ENCODE data around the gene FTCD.
"Not testable (repeated sequence)": the region's sequence is repeated elsewhere in the genome, so short reads cannot be mapped to it uniquely, and the experiment has no call there.

Gene FTCD

DNA sequence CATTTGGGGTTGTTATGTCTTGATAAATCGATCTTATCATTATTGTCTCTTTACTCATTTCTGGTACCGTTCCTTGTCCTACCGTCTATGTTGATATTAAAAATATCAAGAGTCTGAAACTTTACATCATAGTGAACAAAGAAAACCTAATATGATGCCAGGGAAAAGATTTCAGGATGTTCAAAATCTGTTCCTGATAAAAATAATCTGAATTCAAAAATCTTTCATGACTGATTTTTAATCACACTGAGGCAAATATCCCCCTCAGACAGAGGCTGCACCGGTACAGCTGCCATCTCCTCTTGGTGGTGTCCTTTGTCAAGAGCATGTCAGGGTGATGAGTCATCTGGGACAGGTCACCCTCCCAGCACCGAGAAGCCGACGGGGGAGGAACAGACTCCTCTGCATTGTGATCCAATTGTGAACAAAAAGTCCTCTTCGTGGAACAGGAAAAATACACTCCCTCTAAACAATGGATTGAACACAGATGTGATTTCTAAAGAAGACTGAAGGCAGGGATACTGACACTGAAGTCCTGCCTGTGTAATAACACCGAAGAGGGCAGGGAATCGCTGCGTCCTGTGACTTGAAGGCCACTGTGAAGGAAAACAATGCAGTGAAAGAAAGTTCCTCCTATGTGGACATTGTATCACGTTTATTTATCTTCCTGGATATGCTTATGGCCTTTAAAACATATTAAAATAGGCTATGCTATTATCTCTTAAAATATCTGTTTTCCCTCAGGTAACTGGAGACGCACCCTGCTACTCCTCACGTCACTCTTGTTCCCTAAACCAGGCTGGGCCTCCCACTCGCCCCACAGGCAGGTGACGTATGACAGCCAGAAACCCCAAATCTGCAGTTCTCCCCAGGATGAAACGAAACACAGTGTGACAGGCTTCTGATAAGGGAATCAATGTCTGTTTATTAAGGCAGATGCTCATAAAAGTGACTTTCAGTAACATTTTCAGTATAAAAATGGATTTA lies 33.1 kb upstream of the FTCD start:
- no peak for DNase-seq (ENCODE audit: low read depth)

DNA sequence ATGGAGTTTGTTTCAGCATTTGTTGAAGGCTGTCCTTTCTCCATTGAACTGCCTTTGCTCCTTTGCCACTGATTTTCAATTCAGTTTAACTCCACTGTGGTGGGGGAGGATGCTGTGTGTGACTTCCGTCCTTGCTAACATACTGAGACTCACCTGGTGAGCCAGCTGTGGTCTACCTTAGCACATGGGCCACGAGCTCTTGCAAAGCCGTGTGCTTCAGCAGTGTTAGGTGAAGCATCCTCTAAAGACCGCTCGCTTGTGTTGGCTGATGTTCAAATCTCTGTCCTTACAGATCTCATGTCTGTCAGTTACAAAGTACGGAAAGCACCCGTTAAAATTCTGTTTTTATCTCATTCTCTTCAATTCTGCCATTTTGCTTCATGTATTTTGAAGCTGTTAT lies 32.4 kb upstream of the FTCD start:
- no peak for DNase-seq (ENCODE audit: low read depth)

DNA sequence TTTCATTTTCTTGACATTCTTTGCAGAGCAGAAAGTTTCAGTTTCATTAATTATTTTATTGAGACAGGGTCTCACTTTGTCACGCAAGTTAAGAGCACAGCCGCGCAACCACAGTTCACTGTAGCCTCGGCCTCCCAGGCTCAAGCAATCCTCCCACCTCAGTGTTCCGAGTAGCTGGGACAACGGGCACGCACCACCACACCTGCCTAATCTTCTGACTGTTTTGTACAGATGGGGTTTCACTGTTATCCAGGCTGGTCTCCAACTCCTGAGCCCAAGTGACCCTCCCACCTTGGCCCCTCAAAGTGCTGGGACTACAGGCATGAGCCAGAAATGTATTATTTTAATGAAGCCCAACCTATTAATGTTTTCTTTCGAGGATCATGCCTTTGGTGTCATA lies 31.9 kb upstream of the FTCD start:
- DNase-seq (ENCODE audit: low read depth): no peak

- DNase-seq (ENCODE audit: low read depth): no peak
Observed at GRCh38 chr21:46185716-46186115, 30.3 kb upstream of the FTCD start.

DNA sequence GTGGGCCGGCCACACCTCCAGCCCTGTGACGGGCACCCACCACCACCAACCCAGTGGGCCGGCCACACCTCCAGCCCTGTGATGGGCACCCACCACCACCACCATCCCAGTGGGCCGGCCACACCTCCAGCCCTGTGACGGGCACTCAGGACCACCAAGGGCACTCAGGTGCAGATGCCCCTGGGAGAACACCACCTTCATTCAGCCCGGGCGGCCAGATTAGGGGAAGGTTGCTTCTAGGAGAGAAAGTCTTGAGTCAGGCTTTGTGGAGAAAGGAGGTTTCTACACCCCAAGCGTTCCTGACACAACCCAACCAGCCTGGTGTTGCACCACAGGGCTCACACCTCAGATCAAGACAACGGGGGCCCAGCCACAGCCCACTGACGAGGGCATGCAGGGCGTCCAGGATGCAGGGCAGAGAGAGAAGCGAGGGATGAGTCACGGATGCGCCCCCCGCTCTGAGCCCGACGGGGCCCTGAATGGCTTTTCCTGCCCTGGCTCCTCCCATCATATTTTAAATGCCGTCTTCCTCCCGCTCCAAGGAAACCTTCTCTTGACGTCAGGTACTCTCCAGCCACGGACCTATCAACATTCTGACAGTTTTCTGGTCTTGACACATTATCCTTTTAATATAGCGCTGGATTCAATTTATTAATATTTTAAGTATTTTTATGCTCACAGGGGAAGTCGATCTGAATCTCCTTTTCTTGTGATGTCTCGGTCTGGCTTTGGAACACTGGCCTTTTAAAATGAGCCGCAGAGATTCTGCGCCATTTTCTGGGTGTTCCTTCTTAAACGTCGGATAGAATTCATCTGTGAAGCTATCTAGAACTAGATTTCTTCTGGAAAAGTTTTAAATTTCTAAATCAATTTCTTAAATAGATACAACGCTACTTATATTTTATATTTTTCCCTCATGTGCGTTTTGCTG lies 29.5 kb upstream of the FTCD start:
- DNase-seq (ENCODE audit: low read depth): peak; percentile 52

DNA sequence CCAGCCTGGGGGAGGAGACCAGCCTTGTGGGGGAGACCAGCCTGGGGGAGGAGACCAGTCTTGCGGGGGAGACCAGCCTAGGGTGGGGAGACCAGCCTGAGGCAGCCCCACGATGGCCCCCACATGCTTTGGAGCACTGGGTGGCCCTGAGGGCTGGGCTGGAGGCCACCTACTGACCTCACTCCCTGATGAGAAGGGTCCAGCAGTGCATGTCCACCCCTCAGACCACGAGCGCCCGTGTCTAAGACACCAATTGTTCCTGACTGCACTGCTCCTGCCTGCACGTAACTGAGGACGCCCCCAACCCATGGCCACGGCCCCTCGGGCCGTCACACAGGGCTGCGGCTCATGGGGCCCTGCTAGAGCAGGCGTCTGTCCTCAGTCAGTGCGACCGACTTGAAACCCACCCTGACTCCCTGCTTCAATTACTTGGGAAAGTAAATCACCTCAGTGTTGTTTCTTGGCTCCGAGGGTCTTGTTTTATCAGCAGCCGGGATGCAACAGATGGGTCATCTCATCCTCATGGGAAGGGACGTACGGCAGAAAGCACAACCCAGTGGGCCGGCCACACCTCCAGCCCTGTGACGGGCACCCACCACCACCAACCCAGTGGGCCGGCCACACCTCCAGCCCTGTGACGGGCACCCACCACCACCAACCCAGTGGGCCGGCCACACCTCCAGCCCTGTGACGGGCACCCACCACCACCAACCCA lies 28.7 kb upstream of the FTCD start, which contains the start of gene SPATC1L:
Gene SPATC1L, minus strand, starts transcription at position 550 of the 715 bp plus-strand sequence. CDS start 1,643 bp downstream, outside the sequence.
- peak; percentile 35 for DNase-seq (ENCODE audit: low read depth)

GRCh38 chr21:46183337-46183909 lies 28.0 kb upstream of the FTCD start:
- not testable (repeated sequence) for DNase-seq (ENCODE audit: low read depth)

DNA sequence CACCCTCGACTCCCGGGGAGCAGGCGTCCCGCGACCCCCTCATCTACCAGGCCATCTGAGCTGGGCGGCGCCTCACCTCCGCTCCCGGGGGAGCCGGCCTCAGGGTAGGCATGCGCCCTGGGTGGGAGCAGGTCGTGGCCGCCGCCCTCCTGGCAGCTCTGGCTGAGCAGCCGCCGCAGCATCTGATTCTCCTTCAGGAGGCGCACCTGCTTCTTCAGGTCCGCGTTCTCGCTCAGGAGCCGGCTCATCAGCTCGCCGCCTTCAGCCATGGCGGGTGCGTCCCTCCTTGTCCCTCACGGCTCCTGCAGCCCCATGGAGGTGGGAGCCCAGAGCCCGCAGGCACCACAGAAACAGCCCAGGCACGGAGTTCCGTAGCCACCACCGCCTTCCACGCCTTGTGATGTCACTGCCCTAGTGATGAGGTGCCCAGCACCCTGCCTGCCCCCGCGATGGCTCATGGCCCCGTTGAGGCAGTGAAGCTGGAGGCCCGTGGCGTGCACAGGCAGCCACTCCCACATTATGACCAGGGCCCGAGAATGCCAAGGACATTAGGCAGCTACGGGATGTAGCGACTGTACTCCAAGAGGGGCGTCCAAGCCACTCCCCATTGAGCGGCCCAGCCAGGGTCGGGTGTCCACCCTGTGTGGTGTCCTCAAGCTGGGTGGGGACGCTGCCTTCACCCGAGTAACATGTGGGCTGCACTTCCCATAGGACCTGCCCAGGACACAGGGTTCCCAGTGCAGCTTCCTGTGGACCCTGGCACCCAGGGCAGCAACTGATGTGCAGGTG lies 27.4 kb upstream of the FTCD start:
- DNase-seq (ENCODE audit: low read depth): no peak

- DNase-seq (ENCODE audit: low read depth): no peak
Observed at GRCh38 chr21:46181953-46182547, 26.7 kb upstream of the FTCD start.

DNA sequence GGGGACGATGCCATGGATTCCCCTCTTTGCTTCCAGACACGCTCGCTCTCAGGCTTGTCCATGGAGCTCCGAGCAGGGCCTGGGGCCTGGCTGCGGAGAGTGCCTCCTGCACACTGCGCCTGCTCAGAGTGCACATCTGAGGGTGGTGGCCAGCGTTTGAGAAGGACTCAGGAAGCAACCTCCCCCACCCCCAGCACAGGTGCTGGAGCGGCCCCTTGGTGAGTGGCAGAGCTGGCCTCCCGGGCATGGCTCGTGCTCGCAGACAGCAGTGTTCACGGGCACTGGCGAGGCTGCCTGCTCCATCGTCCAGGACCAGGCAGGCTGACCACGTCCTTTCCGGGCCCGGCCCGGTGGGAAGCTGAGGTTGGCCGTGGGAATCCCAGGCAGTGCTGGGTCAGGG lies 26.1 kb upstream of the FTCD start:
- no peak for DNase-seq (ENCODE audit: low read depth)

GRCh38 chr21:46180778-46181391 lies 25.5 kb upstream of the FTCD start:
- no peak for DNase-seq (ENCODE audit: low read depth)

GRCh38 chr21:46180079-46180722 lies 24.8 kb upstream of the FTCD start:
- no peak for DNase-seq (ENCODE audit: low read depth)

DNA sequence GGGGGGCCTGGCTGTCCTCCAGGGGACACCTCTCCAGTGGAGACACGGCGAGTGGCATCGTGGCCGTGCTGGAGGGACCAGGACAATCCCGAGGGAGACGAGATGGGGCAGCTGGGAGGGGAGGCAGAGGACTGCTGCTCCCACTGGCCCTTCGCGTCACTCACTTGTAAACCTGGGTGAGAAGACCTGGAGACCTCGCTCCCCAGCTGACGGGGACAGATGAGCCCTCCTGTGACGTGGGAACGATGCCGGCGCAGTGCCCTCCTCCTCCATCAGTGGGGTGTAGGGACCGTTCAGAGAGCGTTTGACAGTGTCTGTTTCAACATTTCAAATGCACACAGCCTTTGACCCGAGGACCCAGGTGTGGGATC lies 24.3 kb upstream of the FTCD start:
- no peak for DNase-seq (ENCODE audit: low read depth)

DNA sequence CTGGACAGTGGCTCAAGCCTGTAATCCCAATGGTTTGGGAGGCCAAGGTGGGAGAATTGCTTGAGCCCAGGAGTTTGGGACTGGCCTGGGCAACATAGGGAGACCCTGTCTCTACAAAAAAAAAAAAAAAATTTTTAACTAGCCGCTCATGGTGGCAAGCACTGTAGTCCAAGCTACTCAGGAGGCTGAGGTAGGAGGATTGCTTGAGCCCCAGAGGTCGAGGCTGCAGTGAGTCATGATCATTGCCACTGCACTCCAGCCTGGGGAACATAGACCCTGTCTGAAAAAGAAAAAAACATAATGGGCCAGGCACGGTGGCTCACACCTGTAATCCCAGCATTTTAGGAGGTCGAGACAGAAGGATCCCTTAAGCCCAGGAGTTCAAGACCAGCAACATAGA lies 23.6 kb upstream of the FTCD start:
- DNase-seq (ENCODE audit: low read depth): no peak

- not testable (repeated sequence) for DNase-seq (ENCODE audit: low read depth)
Observed at GRCh38 chr21:46176443-46177129, 21.2 kb upstream of the FTCD start.

DNA sequence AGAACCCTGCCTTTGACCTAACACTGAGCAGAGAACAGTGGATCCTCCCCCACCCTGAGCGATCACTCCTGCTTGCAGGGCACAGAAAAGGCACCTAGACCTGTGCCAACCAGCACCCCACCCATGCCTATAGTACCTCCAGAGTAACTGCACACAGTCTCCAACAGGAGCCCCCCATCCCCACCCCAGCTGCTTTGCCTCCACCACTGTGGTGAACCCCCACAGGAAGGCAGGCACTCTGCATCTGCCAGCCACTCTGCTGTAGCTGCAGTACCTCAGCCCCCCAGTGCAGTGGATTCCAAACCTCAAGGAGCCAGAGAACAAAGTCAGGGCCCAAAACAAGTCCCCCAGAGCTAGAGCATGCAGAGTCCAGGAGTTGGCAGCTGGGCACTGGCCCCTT lies 18.2 kb upstream of the FTCD start:
- no peak for DNase-seq (ENCODE audit: low read depth)

- DNase-seq (ENCODE audit: low read depth): no peak
Observed at GRCh38 chr21:46172863-46173528, 17.6 kb upstream of the FTCD start.

Measured in stimulated activated CD4-positive, alpha-beta T cell treated with anti-CD3 and anti-CD28 coated beads, Interleukin-2, amount 100 ng/mL, for 4 hours (primary cell).